Hepatocyte (in vitro differentiated cells): ENCODE measurements around the gene IL13RA1. TPM values are rescaled to one million over a fixed set of nuclear protein-coding genes. Genes with fewer than 3 reads are reported as not detected.

Source experiments
- DNase-seq: peaks from one replicate; pipeline ENCODE4 v3.0.0-alpha.2; 2016; ENCODE audit warnings: low spot score
- H2AFZ ChIP-seq: fragments of 200-600 bp; sonication (generic); 2 replicates; pipeline ENCODE4 v1.6.0; 2016; ENCODE audit warnings: antibody characterized with exemption, mild to moderate bottlenecking
- H3K27ac ChIP-seq: fragments of 200-600 bp; sonication (generic); 2 replicates; pipeline ENCODE4 v1.5.1; 2016; ENCODE audit warnings: mild to moderate bottlenecking
- H3K27me3 ChIP-seq: fragments of 200-600 bp; sonication (generic); 2 replicates; pipeline ENCODE4 v1.6.1; 2016
- H3K36me3 ChIP-seq: fragments of 200-600 bp; sonication (generic); replicated peaks from 2 replicates; pipeline ENCODE4 v1.5.1; 2016; ENCODE audit warnings: low read depth; ENCODE audit not compliant: insufficient read depth
- H3K4me1 ChIP-seq: fragments of 200-600 bp; sonication (generic); 2 replicates; pipeline ENCODE4 v1.5.1; 2016; ENCODE audit warnings: mild to moderate bottlenecking, moderate library complexity; ENCODE audit not compliant: insufficient read depth
- H3K4me2 ChIP-seq: fragments of 200-600 bp; sonication (generic); 2 replicates; pipeline ENCODE4 v1.6.0; 2016
- H3K4me3 ChIP-seq: fragments of 200-600 bp; sonication (generic); 2 replicates; pipeline ENCODE4 v1.5.1; 2016; ENCODE audit warnings: mild to moderate bottlenecking
- H3K79me2 ChIP-seq: fragments of 200-600 bp; sonication (generic); 2 replicates; pipeline ENCODE4 v1.6.0; 2017; ENCODE audit warnings: mild to moderate bottlenecking
- H3K9me2 ChIP-seq: fragments of 200-600 bp; sonication (generic); replicated peaks from 2 replicates; pipeline ENCODE4 v1.6.0; 2017; ENCODE audit warnings: mild to moderate bottlenecking; ENCODE audit not compliant: insufficient read depth
- H3K9me3 ChIP-seq: fragments of 200-600 bp; sonication (generic); 2 replicates; pipeline ENCODE4 v1.5.1; 2016; ENCODE audit warnings: low read depth, mild to moderate bottlenecking
- H4K20me1 ChIP-seq: fragments of 200-600 bp; sonication (generic); 2 replicates; pipeline ENCODE4 v1.6.0; 2016; ENCODE audit warnings: mild to moderate bottlenecking; ENCODE audit not compliant: insufficient read depth, poor library complexity, severe bottlenecking
- CTCF ChIP-seq: fragments of 200-600 bp; sonication (generic); IDR thresholded peaks from 2 replicates; pipeline ENCODE4 v1.5.1; 2016; ENCODE audit warnings: antibody characterized with exemption, mild to moderate bottlenecking; ENCODE audit not compliant: poor library complexity
- EZH2 ChIP-seq: fragments of 200-600 bp; sonication (generic); IDR thresholded peaks from 2 replicates; pipeline ENCODE4 v1.6.1; 2016; ENCODE audit warnings: antibody characterized with exemption, mild to moderate bottlenecking, borderline replicate concordance
- EZH2phosphoT487 ChIP-seq: fragments of 200-600 bp; sonication (generic); IDR thresholded peaks from one replicate; pipeline ENCODE4 v1.6.1; 2018; ENCODE audit warnings: antibody characterized with exemption, mild to moderate bottlenecking, low read depth, moderate library complexity; ENCODE audit not compliant: unreplicated experiment, severe bottlenecking
- WGBS: methylation state at CpG from one replicate; pipeline ENCODE4 v1.1.6; 2016; ENCODE audit warnings: low lambda C conversion rate; ENCODE audit errors: missing lambda C conversion rate; 5-methylcytosine and 5-hydroxymethylcytosine counted together
- polyA plus RNA-seq: library from polyadenylated mRNA; unstranded; fragments of >200 nt; fragmentation: Nextera tagmentation; extraction: Ambion mirVana; gene quantifications from 2 replicates; pipeline ENCODE4 v1.2.1, GENCODE V29; 2016
- total RNA-seq: library from RNA; depleted of rRNA; stranded (reverse); fragments of >200 nt; gene quantifications from 2 replicates; pipeline ENCODE4 v1.2.3, GENCODE V29; 2014

IL13RA1 gene
- total and polyA plus RNA-seq, 2 experiments from 2014 or later: 27.2 to 40.9 TPM

GRCh38 chrX:118723376-118723775 is 4.0 kb upstream of the IL13RA1 start:
- H3K9me3 ChIP-seq: no peaks in the 10 kb centered on the region
- H3K36me3 ChIP-seq: no peaks in the 10 kb centered on the region

GRCh38 chrX:118724365-118724764 is 3.0 kb upstream of the IL13RA1 start:
- Histone ChIP-seq H3K9me2 (no peaks in the 10 kb centered on the region), H2AFZ (no peak overlapping the region), H3K27ac (no peak overlapping the region), H3K4me1 (peaks cover 10% of the 10 kb centered on the region), H3K4me2 (no peak overlapping the region), H4K20me1 (no peaks in the 10 kb centered on the region), H3K4me3 (no peak overlapping the region), H3K9me3 (no peaks in the 10 kb centered on the region), H3K36me3 (no peaks in the 10 kb centered on the region), H3K79me2 (no peaks in the 10 kb centered on the region), H3K27me3 (no peaks in the 10 kb centered on the region)
- TF ChIP-seq CTCF (no peak), EZH2phosphoT487 (no peak), EZH2 (no peak)
- DNase-seq: no peak
- 73% methylated on average over 5 of the region's 5 CpGs for WGBS

More at GRCh38 chrX:118723376-118723775, 4.0 kb upstream of the IL13RA1 start:
- Histone ChIP-seq H3K4me1 (peaks cover 10% of the 10 kb centered on the region), H3K27me3 (no peaks in the 10 kb centered on the region), H4K20me1 (no peaks in the 10 kb centered on the region), H3K4me2 (no peak overlapping the region), H3K27ac (no peak overlapping the region), H3K79me2 (no peaks in the 10 kb centered on the region), H3K9me2 (no peaks in the 10 kb centered on the region), H2AFZ (no peak overlapping the region), H3K4me3 (no peak overlapping the region)
- TF ChIP-seq EZH2 (no peak), EZH2phosphoT487 (no peak), CTCF (no peak)
- 56% methylated on average over 3 of the region's 3 CpGs for WGBS
- DNase-seq: no peak

GRCh38 chrX:118724775-118725174 is 2.6 kb upstream of the IL13RA1 start:
- H3K27ac ChIP-seq: peak overlapping the region; percentile 12

More at GRCh38 chrX:118724775-118725174, 2.6 kb upstream of the IL13RA1 start:
- no peak for DNase-seq
- Histone ChIP-seq H2AFZ (no peak overlapping the region), H3K36me3 (no peaks in the 10 kb centered on the region), H3K79me2 (no peaks in the 10 kb centered on the region), H3K27me3 (no peaks in the 10 kb centered on the region), H3K4me2 (peak overlapping the region; percentile 48), H4K20me1 (no peaks in the 10 kb centered on the region), H3K9me3 (no peaks in the 10 kb centered on the region), H3K9me2 (no peaks in the 10 kb centered on the region), H3K4me1 (peaks cover 10% of the 10 kb centered on the region), H3K4me3 (no peak overlapping the region)
- TF ChIP-seq EZH2 (no peak), CTCF (no peak), EZH2phosphoT487 (no peak)
- 54% methylated on average over 7 of the region's 7 CpGs for WGBS
